Measurements from ENCODE around the gene UTS2B.

The UTS2B gene

DNA sequence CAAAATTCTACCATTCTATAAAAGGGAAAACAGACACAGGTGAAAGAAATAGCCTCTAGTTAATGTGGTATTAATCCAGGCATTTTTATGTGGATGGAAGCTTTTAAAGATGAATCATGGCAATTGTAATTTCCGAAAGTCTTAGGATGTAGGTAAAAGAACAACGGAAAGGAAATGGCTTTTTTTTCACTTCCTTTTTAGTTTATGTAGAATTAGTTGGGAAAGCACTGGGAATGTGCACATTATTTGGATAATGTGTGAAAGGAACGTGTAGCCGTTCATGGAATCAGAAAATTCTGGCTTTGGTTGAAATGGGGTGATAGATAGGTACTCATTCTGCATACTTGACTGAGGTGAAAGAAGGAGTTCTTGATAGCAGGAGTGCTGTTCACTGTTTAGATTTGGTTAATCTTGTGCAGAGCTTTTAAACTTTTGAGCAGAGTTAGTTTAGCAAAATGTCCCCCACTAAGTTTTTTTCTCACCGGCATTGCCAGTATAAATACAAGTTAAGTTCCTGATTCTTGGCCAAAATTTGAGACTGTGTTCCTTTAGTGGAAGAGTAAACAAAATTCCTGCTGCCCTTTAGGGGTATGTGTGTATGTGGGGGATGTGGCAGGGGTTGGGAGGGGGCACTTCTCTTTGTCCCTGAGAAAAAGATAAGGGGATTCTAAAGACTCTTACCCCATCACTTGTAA lies 20.2 kb upstream of the UTS2B start:
- DNase-seq = no peak

DNA sequence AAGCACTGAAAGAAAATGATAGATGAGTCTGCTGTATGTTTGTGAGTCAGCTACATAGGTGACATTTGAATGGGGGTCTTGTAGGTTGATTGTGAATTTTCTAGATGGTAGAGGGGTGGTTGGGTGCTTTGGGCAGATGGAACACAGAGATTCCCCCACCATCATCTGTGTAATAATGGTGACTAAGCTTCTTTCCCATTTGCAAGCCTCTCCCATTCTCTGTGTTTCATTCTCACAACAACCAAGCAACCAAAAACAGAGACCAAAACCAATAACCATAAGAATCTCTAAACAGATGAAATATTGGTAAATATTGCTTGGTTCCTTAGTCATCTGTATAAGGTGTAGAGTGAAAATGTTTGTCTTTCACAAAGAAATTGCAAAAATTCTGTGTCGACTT lies 17.8 kb upstream of the UTS2B start:
- DNase-seq = no peak

DNA sequence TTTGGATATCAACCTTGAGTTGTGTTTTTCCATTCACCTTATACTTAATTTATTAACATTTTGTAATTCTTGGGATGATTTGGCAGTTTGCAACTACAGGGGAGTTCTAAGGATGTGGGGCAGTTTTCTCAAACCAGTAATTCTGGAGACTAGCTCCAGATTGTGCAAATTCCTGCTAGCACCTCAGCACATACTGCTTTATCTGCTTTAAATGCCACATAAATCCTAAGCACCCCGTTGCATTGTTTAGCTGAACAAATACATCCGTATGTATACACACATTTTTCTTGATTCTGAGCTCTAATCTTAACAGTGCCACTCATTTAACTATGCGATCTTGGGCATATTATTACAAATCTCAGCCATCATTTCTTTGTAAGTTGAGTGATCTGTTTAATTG lies 16.9 kb upstream of the UTS2B start:
- DNase-seq = no peak

DNA sequence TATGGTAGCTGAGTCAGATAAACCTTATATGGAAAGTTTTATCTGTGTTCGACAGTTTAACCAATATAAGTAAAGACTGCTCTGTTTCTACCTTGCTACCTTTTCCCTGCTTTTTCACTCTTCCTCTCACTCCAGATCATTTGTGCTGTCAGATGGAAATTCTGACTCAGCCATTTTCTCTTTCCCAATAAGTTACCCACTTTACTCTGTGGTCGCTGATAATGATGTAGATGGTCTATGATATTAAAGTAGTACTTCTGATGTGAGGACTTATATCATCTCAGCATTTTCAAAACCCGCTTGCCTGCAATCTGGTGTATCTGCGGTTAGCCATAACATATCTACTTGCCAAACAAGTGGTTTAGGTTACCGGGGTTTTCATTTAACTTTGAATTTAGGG lies 15.0 kb upstream of the UTS2B start:
- no peak for DNase-seq

DNA sequence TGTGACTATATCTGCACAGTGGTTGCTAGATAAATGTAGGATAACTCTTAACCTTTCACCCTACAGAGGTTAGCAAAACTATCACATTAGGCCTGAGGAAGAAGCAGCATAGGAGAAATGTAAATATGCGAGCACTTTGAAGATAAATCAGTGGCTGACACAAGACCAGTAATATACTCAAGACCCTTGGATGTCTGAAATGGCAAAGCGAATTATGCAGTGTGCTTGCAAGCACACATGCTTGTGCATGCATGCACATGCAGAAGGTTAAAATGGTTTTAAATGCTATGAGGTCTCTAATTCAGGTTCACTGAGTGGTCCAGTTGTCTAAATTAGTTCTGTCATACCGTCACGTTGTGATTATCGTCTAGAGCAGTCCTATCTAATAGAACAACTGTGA lies 13.6 kb upstream of the UTS2B start:
- DNase-seq = no peak

DNA sequence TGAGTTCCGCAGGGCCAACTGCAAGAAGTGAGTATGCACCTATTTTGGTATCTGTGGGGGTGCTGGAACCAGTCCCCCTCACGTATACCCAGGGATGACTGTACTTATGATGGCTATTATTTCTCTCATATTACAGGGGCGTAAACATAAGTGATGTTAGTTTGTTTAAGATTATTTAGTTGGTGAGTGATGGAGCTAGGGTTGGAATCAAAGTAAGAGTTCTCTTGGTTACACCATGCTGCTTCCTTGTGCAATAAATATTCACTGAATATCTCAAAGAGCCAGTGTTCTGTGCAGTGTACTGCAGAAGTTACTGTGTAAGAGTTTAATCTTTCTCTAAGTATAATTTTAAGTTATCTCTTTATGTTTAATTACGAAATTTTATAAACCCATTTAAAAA lies 12.8 kb upstream of the UTS2B start:
- DNase-seq = no peak

DNA sequence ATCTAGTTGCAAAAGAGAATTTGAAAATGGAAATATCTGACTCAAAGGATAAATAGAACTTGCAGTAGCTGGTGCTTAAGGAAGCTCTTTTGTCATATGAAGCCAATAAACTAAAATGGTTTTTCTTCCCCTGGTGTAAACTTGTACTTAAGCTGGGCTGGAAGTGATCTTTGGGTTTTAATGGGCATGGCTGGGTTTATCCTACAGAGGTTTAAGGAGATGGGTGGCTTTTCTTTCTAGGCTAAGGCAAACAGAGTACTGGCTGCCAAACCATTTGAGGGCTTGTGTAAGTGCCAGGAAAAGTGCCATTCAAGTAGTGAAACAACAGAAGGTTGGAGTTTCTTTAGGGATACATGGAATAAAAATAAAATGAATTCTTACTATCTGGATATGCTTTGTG lies 12.1 kb upstream of the UTS2B start:
- no peak for DNase-seq

DNA sequence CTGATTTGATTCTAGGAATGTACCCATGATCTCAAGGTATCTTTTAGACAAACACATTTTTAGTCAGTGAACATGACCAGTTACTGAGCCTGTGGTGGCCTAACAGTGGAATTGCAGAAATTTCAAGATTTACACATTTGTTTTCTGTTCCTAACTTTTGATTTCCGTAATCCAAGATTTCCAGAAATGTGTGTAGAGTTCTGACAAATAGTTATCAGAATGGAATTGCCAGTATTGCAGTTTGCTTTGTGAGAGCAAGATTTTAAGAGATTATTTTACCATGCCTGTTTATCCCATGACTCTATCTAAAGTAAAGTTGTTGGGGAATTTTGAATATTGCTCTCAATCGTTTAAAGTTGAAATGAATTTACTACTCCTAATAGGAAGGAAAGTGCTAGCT lies 11.7 kb upstream of the UTS2B start:
- DNase-seq = no peak

DNA sequence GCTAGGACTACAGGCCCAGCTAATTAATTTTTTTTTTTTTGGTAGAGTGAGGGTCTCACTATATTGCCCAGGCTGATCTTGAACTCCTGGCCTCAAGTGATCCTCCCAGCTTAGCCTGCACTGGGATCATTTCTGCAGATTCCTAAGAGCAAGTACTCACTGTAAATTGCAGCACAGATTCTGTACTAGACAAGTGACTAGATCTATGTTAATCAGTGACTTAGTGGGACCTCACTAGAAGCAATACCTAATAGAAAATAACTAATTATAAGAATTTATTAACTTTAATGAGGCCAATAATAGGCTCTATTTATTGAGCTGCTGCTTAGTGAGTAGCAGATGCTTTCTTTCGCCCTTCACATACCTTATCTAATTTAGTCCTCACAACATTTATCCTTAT lies 10.6 kb upstream of the UTS2B start:
- DNase-seq = no peak

DNA sequence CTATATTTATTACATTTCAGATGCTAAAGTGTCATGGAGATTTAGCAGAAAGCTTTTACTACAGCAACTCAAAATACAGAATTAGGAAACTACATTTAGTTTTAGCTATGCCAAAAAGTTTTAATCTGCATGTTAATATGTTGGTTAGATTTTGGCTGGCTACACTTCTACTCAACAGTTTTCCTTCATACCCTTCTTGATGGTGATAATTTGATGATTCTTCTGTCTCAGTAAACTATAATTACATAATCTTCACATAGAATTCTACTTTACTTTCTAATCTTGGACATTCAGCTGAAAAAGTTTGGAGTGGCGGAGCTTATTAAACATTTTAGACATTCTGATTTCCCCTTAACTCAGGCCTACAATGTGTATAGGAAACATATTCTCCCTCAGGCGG lies 10.0 kb upstream of the UTS2B start:
- DNase-seq = no peak

DNA sequence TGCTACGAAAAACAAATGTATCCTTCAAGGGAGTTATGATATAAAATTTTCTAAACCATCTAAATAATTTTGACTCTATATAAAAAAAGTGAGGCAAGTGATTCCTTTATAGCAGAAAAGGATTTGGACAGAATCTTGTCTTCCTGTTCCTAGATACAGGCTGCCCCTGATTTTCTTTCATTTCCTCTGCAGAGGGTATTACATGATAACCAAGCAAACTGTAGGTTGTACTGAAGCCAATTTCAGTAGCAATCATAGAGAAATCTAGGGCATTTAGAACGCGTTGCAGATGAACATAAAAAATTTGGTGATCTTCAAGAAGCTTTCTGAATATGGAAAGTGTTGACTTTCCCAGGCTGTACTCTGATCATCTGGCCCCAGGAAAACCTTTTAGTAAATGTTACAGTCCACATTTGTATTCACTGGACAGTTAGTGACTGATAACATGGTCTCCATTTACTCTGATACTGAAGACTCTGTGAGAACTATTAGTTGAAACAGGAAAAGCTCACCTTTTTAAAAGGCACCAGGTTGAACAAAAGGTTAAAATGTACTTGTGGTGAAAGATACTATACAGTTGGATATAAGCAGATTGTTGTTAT lies 9.1 kb upstream of the UTS2B start:
- DNase-seq = no peak

DNA sequence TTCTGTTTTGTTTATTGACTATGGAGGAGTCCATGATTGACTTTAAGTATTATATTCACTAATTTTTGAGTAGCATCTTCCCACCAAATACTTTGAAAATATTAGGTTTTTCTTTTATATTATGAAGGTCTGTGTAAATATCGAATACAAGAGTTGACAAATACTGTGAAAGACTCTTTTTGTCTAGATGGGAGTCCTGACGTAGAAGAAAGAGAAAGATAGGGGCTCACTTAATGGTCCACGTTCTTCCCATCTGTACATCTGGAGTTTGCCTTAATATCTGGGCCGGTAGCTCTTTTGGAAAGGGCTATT lies 7.8 kb upstream of the UTS2B start:
- DNase-seq = no peak

DNA sequence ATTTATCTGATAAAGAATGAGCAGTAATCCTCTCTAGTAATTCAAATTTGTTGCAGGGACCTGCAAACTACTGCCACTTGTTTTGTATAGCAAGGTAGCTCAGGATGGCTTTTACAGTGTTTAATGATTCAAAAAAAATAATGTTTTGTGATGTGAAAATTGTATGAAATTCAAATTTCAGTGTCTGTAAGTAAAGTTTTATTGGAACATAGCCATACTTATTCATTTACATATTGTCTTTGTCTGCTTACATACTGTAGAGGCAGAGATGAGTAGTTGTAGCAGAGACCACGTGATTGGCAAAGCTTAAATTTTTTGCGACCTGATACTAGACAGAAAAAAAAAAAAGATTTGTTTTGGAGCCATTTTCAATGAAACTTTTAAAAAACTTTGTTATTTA lies 6.5 kb upstream of the UTS2B start:
- DNase-seq = no peak

DNA sequence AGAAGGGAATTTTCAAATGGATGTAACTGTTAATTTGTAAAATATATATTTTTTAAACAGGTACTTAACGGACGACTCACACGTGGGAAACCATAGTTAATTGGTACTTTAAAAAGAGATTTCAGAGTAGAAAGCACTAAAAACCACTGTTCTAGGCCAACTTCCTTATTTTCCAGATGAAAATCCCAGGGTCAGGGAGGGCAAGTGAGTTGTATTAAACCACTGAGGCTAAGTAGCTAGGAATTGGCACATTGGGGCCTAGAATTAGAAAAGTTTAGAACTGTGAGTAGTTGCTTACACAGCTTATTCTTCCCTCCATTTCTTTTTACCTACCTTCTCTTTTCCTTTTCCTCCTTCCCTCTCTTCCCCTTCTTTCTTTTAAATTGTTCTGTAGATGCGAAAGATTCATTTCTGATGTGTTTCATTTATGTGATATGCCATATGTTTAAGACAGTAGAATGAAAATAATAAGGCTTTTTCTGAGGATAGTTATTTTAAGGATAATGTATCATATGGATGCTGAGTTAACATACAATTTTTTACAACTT lies 4.1 kb upstream of the UTS2B start:
- no peak for DNase-seq

DNA sequence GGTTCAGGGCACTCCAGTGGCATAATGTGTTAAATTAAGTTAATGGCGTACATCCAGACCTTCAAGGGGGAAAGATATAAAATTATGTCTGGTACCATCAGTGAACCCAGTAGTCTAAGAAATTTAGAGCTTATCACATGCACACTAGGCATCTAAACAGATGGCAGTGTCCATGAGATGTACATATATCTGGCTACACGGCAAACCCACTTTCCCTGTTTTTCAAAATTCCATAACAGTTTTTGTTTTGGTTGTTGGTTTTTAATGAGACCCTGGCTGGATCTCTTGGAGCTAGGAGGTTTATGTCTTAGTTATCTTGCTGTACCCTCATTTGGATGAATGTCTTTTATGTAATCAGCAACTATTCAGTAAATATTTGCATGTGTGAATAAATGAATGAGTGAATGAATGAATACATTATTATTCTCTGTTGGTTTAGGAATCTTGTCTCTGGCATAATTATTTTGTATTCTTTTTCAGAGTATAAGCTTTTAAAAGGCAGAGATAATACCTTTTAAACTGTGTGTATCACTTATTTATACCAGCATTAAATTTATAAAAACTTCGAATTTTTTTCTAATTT lies 3.1 kb upstream of the UTS2B start:
- DNase-seq = no peak

DNA sequence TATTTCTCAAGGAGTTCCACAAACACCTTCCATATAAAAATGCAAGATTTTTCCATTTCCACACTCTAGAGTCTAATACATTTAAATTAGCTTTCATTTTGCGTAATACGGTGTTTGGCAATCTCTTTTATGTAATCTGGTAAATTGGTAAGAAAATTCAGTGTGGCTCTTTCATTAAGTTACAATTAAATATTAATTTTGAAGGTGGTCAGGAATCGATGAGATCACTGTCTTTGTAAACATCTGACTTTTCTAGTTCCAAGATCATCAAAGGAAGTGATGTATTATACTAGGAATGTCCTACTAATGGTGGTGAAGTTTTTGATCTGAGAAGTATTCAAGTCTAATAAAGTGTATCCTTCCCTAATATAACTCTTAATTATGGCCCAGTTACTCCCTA lies 1.1 kb upstream of the UTS2B start:
- no peak for DNase-seq

DNA sequence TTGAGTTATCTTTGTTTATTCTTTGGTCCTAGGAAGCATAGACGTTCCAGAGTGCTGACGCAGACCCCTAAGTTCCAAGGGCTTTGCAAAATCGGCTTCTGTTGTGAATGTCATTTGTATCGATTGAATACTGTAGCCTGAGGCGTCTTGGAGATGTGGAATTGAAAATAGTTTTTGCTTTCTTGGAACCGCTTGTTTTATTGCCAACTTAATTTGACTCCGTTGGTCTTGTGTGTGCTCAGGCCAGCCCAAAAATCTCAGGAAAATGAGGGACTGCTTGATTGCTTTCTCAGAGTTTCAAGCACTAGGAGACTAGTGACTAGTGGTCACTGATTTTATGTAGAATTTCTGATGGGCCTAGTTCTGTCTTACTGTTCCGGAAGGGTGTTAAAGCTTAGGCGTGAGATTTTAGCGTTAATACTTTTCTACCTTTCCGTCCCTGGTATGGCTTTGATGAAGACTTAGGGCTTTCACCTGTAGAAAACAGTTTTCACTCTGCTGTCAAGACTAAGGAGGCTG lies 263 bp upstream of the UTS2B start:
- DNase-seq = no peak

DNA sequence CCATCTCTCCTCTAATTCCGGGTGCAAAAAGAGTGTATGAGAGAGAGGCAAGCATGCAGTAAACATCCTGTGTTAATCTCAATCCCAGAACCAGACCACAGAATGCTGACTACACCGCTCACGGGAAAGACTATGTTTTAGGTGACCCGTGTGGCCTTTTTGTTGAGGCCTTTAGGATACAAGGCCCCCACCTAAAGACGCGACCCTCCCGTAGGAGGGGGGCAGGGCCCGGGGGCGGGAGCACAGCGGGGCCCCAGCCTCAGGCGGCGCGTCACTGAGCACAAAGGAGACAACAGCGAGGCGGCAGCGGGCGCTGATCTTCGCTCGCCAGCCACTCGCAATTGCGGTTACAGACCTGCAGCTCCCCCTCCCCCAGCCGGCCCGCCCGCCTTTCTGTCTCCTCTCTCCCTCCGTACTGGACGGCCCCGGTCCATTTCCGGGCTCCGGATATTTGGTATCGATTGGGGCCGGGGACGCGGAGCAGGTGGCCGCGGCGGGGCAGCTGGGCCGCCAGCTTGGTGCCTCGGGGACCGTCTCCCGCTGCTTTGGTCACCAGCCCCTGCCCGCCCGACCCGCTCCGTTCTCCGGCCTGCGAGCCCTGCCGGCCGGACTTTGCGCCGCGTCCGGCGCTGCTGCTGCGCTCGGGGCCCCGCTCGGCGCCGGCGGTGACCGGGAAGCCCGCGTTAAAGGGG lies 1.2 kb downstream of the UTS2B start, which contains the start of gene CCDC50:
Gene CCDC50 (plus strand): TSS at position 433 of the 692 bp plus-strand sequence. CDS start 281 bp downstream, outside the sequence.
- peak; percentile 39 for DNase-seq

DNA sequence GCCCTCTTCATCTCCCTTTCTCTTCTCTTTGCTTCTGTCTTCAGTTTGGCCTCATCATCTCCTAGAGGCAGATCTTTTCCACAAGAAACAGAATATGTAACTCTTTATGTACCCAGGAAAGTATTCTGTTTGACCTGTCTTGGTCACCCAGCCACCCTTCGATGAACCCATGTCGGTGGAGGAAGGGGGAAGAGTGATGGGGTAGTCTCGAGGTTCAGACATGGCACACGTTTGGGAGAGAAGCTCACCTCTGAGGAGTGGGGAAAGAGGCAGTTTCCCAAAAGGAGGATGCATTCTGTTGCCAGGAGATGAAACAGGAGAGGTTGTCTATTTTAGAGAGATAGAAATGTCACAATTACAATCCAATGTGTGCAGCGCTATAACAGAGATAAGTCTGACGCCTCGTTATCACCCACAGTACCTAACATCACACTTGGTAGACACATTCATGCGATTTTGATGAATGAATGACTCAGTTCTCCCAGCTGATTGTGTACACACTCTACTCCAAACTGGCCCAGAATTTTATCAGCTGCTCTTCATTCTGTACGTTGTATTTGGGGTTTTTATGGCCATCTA lies 1.9 kb downstream of the UTS2B start:
- DNase-seq = no peak

DNA sequence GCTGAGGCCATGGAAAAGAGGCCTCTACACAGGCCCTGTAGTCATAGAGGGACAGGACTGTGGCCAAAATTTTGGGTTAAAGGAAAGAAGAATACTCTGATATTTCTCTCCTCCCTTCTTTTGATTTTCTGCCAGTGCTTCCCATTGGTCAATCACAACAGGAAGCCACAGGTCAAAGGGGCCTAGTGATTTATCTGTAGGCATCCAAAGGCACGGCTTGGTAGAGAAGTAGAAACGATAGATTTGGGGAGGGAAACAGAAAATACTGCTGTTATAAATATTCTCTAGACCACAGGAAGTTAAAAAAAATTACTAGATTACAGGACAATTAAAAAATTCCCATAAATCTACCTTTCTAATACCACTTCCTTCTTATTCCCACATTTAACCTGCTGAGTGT lies 2.8 kb downstream of the UTS2B start:
- no peak for DNase-seq

DNA sequence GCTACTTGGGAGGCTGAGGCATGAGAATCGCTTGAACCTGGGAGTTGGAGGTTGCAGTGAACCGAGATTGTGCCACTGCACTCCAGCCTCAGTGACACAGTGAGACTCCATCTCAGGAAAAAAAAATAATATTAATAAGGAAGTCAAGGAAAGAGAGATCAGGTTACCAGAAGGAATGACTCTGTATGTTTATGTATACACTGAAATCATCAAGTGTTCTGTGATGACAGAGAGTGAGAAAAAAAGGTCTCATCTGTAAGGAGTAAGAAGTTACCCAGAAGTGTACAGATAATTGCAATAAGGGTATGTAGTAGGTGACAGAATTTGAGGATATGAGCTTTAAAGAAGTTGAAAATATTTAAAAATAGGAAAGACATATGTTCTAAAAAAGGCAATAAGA lies 5.4 kb downstream of the UTS2B start:
- no peak for DNase-seq

DNA sequence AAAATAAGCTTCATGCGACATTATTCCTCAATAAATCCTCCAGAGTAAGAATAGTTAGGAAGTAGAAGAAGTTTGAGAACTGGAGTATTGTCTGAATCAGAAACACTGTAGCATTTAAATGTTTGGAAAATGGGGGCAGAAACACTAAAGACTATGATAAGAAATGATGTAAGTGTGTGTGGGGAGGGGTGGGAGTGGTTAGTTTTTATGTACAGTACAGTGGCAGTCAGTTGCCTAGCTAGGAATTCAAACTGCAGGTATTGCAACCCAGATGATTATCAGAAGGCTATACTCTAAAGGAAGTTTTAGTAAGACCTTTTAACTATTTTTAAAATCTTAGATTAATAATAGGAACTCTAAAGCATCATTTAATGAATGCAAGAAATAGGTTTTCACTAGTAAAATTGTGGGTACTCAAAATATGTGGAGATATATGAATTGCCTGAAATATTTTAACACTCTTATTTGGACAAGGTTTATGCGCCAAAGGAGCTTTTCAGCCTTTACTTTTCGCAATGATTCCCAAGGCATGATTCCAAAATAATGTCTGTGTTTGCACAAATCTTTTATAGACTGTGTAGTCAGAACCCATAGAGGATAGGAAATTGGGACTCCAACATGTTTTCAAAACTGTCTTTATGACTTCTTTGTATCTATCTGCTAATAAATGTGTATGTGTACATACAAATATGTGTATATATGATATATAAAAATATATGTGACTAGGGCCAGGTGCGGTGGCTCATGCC lies 9.1 kb downstream of the UTS2B start:
- DNase-seq = no peak

DNA sequence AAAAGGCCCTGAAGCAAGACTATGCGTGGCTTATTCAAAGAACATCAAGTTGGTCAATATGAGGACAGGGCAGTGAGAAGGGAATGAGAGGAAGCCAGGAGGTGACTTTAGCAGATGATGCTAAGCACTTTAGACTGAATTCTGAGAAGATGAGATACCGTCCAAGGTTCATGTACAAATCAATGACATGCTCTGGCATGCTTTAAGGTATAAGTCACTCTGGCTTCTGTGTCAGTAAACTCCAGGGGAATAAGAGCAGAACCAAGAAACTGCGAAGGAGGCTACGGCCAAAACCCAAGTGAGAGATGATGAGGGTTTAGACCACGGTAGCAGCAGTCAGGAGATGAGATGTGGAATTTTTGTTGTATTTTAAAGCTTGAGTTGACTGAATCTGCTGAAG lies 10.0 kb downstream of the UTS2B start:
- DNase-seq = no peak
